Mesenchymal stem cell (in vitro differentiated cells and primary cell): Measurements from ENCODE around the gene ALDH1A1.

Experiments used
- DNase-seq: peaks from one replicate; pipeline ENCODE4 v3.0.0-alpha.2; 2013
- H2AFZ ChIP-seq: one replicate; pipeline ENCODE4 v1.6.1; 2013; ENCODE audit warnings: low read depth, mild to moderate bottlenecking, control low read depth, inconsistent platforms, low read length, moderate library complexity
- H2AK5ac ChIP-seq: 2 replicates; pipeline ENCODE4 v1.6.1; 2013; ENCODE audit warnings: low read length, moderate library complexity, mild to moderate bottlenecking, inconsistent platforms; ENCODE audit not compliant: severe bottlenecking
- H2BK120ac ChIP-seq: one replicate; pipeline ENCODE4 v1.6.1; 2013; ENCODE audit warnings: low read depth, mild to moderate bottlenecking, inconsistent platforms, low read length, moderate library complexity
- H2BK12ac ChIP-seq, 2 experiments: one replicate each; pipeline ENCODE4 v1.6.1; 2013; ENCODE audit warnings: inconsistent platforms in 2 of 2, low read length in 2 of 2, mild to moderate bottlenecking in 2 of 2, moderate library complexity in 2 of 2, control low read depth in 1 of 2
- H2BK15ac ChIP-seq: one replicate; pipeline ENCODE4 v1.6.1; 2013; ENCODE audit warnings: mild to moderate bottlenecking, low read depth, inconsistent platforms; ENCODE audit not compliant: poor library complexity, severe bottlenecking
- H2BK5ac ChIP-seq: 2 replicates; pipeline ENCODE4 v1.6.1; 2013; ENCODE audit warnings: low read depth, mild to moderate bottlenecking, low read length, control low read depth, inconsistent platforms; ENCODE audit not compliant: poor library complexity, severe bottlenecking
- H3K14ac ChIP-seq, 2 experiments: one replicate each; pipeline ENCODE4 v1.6.1; 2013; ENCODE audit warnings: inconsistent platforms in 2 of 2, low read length in 2 of 2, control low read depth in 1 of 2, mild to moderate bottlenecking in 1 of 2, moderate library complexity in 1 of 2
- H3K18ac ChIP-seq, 2 experiments: one replicate each; pipeline ENCODE4 v1.6.1; 2013; ENCODE audit warnings: inconsistent platforms in 2 of 2, low read length in 2 of 2, control low read depth in 1 of 2, low read depth in 1 of 2, mild to moderate bottlenecking in 1 of 2
- H3K23ac ChIP-seq, 2 experiments: one replicate each; pipeline ENCODE4 v1.6.1; 2013; ENCODE audit warnings: inconsistent platforms in 2 of 2, low read length in 2 of 2, mild to moderate bottlenecking in 2 of 2, moderate library complexity in 2 of 2, control low read depth in 1 of 2
- H3K27ac ChIP-seq: 2 replicates; pipeline ENCODE4 v1.5.1; 2013; ENCODE audit warnings: mild to moderate bottlenecking, moderate library complexity, low read length, control low read depth, inconsistent platforms; ENCODE audit not compliant: poor library complexity, severe bottlenecking
- H3K27me3 ChIP-seq, 2 experiments: 2 replicates each; pipeline versions ENCODE4 v1.6.1 to v1.7.0; 2013; ENCODE audit warnings: low read length in 2 of 2, mild to moderate bottlenecking in 2 of 2, moderate library complexity in 2 of 2, control low read depth in 1 of 2, inconsistent platforms in 1 of 2; ENCODE audit not compliant: control insufficient read depth in 1 of 2, insufficient read depth in 1 of 2
- H3K36me3 ChIP-seq, 2 experiments: 2 replicates each; pipeline versions ENCODE4 v1.6.1 to v1.7.0; 2013; ENCODE audit warnings: low read length in 2 of 2, control low read depth in 1 of 2, inconsistent platforms in 1 of 2, low read depth in 1 of 2, mild to moderate bottlenecking in 1 of 2; ENCODE audit not compliant: insufficient read depth in 2 of 2, control insufficient read depth in 1 of 2
- H3K4ac ChIP-seq, 2 experiments: one replicate each; pipeline ENCODE4 v1.6.1; 2013; ENCODE audit warnings: inconsistent platforms in 2 of 2, low read length in 2 of 2, mild to moderate bottlenecking in 2 of 2, moderate library complexity in 2 of 2, control low read depth in 1 of 2, low read depth in 1 of 2
- H3K4me1 ChIP-seq: 2 replicates; pipeline ENCODE4 v1.6.1; 2013; ENCODE audit warnings: low read depth, low read length, control low read depth; ENCODE audit not compliant: control insufficient read depth, insufficient read depth
- H3K4me2 ChIP-seq: 2 replicates; pipeline ENCODE4 v1.6.1; 2013; ENCODE audit warnings: low read length, mild to moderate bottlenecking, inconsistent platforms; ENCODE audit not compliant: poor library complexity, severe bottlenecking
- H3K4me3 ChIP-seq, 2 experiments: 2 replicates each; pipeline versions ENCODE4 v1.5.1 to v1.7.0; 2013; ENCODE audit warnings: low read length in 2 of 2, mild to moderate bottlenecking in 2 of 2, control low read depth in 1 of 2, low read depth in 1 of 2; ENCODE audit not compliant: insufficient read depth in 1 of 2
- H3K79me1 ChIP-seq: replicated peaks from 2 replicates; pipeline ENCODE4 v1.6.1; 2013; ENCODE audit warnings: mild to moderate bottlenecking, control low read depth, low read length, inconsistent platforms; ENCODE audit not compliant: poor library complexity, severe bottlenecking
- H3K9ac ChIP-seq: 2 replicates; pipeline ENCODE4 v1.7.0; 2013; ENCODE audit warnings: mild to moderate bottlenecking, low read length, moderate library complexity
- H3K9me3 ChIP-seq: 2 replicates; pipeline ENCODE4 v1.7.0; 2013; ENCODE audit warnings: mild to moderate bottlenecking, low read length; ENCODE audit not compliant: control insufficient read depth
- H4K8ac ChIP-seq: one replicate; pipeline ENCODE4 v1.6.1; 2013; ENCODE audit warnings: inconsistent platforms, mild to moderate bottlenecking, low read length, moderate library complexity
- H4K91ac ChIP-seq: one replicate; pipeline ENCODE4 v1.6.1; 2013; ENCODE audit warnings: mild to moderate bottlenecking, low read length, inconsistent platforms
- WGBS: methylation state at CpG from one replicate; pipeline ENCODE4 v1.1.7; 2013; ENCODE audit warnings: mixed read lengths; 5-methylcytosine and 5-hydroxymethylcytosine counted together

Gene ALDH1A1

GRCh38 chr9:72929542-72929941 lies 23.3 kb downstream of the ALDH1A1 start:
- H3K4ac ChIP-seq: no peak overlapping the region
- H2BK5ac ChIP-seq: no peak overlapping the region
- H2BK15ac ChIP-seq: no peak overlapping the region
- H3K9ac ChIP-seq: no peak overlapping the region
- no peak overlapping the region for H2BK120ac ChIP-seq
- no peak overlapping the region for H3K23ac ChIP-seq
- H3K4me2 ChIP-seq: no peak overlapping the region
- no peak overlapping the region for H3K4me3 ChIP-seq
- no peak overlapping the region for H2AK5ac ChIP-seq
- H3K14ac ChIP-seq: no peak overlapping the region
- H3K79me1 ChIP-seq: no peaks in the 10 kb centered on the region
- H4K8ac ChIP-seq: no peak overlapping the region
- H3K4me1 ChIP-seq: no peaks in the 10 kb centered on the region
- no peak overlapping the region for H2BK12ac ChIP-seq
- no peak overlapping the region for H2AFZ ChIP-seq
- DNase-seq: no peak
- WGBS: 100% methylated on average over 1 of the region's 1 CpG
- no peaks in the 10 kb centered on the region for H3K27me3 ChIP-seq
- no peak overlapping the region for H3K18ac ChIP-seq
- H3K9me3 ChIP-seq: no peaks in the 10 kb centered on the region
- H3K27ac ChIP-seq: no peak overlapping the region
- H3K36me3 ChIP-seq: no peaks in the 10 kb centered on the region
- H4K91ac ChIP-seq: no peak overlapping the region

- no peak overlapping the region for H2BK15ac ChIP-seq
- H3K9me3 ChIP-seq: no peaks in the 10 kb centered on the region
- no peak overlapping the region for H3K4me2 ChIP-seq
- no peak overlapping the region for H3K27ac ChIP-seq
- H3K4ac ChIP-seq: no peak overlapping the region
- no peak overlapping the region for H2AFZ ChIP-seq
- no peaks in the 10 kb centered on the region for H3K27me3 ChIP-seq
- H3K9ac ChIP-seq: no peak overlapping the region
- no peak overlapping the region for H2BK120ac ChIP-seq
- no peak overlapping the region for H3K14ac ChIP-seq
- H2BK5ac ChIP-seq: no peak overlapping the region
- H3K79me1 ChIP-seq: no peaks in the 10 kb centered on the region
- 89% methylated on average over 3 of the region's 4 CpGs for WGBS
- H3K23ac ChIP-seq: no peak overlapping the region
- H2BK12ac ChIP-seq: no peak overlapping the region
- H4K91ac ChIP-seq: no peak overlapping the region
- H3K18ac ChIP-seq: no peak overlapping the region
- no peaks in the 10 kb centered on the region for H3K4me1 ChIP-seq
- no peak overlapping the region for H2AK5ac ChIP-seq
- H3K36me3 ChIP-seq: no peaks in the 10 kb centered on the region
- H3K4me3 ChIP-seq: no peak overlapping the region
- DNase-seq: no peak
- no peak overlapping the region for H4K8ac ChIP-seq
These were observed 24.8 kb downstream of the ALDH1A1 start for GRCh38 chr9:72928042-72928507.

- H3K27me3 ChIP-seq: no peaks in the 10 kb centered on the region
- no peak overlapping the region for H3K4ac ChIP-seq
- DNase-seq: no peak
- H3K18ac ChIP-seq: no peak overlapping the region
- H3K9ac ChIP-seq: no peak overlapping the region
- no peak overlapping the region for H3K4me3 ChIP-seq
- H4K91ac ChIP-seq: no peak overlapping the region
- no peaks in the 10 kb centered on the region for H3K36me3 ChIP-seq
- H2AK5ac ChIP-seq: no peak overlapping the region
- no peak overlapping the region for H3K14ac ChIP-seq
- H2AFZ ChIP-seq: no peak overlapping the region
- no peak overlapping the region for H2BK15ac ChIP-seq
- H2BK12ac ChIP-seq: no peak overlapping the region
- no peaks in the 10 kb centered on the region for H3K4me1 ChIP-seq
- H4K8ac ChIP-seq: no peak overlapping the region
- no peak overlapping the region for H3K4me2 ChIP-seq
- no peaks in the 10 kb centered on the region for H3K9me3 ChIP-seq
- H3K23ac ChIP-seq: no peak overlapping the region
- no peak overlapping the region for H2BK120ac ChIP-seq
- no peak overlapping the region for H2BK5ac ChIP-seq
- WGBS: 80% methylated on average over 1 of the region's 1 CpG
- H3K27ac ChIP-seq: no peak overlapping the region
- H3K79me1 ChIP-seq: no peaks in the 10 kb centered on the region
These were observed 26.3 kb downstream of the ALDH1A1 start for GRCh38 chr9:72926506-72926905.

GRCh38 chr9:72925891-72926290 lies 27.0 kb downstream of the ALDH1A1 start:
- Histone ChIP-seq H2AFZ (no peak overlapping the region), H3K79me1 (no peaks in the 10 kb centered on the region), H3K9ac (no peak overlapping the region), H2BK15ac (no peak overlapping the region), H2BK120ac (no peak overlapping the region), H3K14ac (no peak overlapping the region), H2BK5ac (no peak overlapping the region), H3K4ac (no peak overlapping the region), H3K4me2 (no peak overlapping the region), H3K9me3 (no peaks in the 10 kb centered on the region), H3K27ac (no peak overlapping the region), H2BK12ac (no peak overlapping the region), H4K8ac (no peak overlapping the region), H3K36me3 (no peaks in the 10 kb centered on the region), H3K23ac (no peak overlapping the region), H4K91ac (no peak overlapping the region), H3K27me3 (no peaks in the 10 kb centered on the region), H3K4me3 (no peak overlapping the region), H2AK5ac (no peak overlapping the region), H3K18ac (no peak overlapping the region), H3K4me1 (no peaks in the 10 kb centered on the region)
- no peak for DNase-seq
- WGBS: 89% methylated on average over 1 of the region's 1 CpG
